Stomach (tissue), 9 donors: Measurements from ENCODE around the gene KLHL30. TPM values are rescaled to one million over a fixed set of nuclear protein-coding genes. Genes with fewer than 3 reads are reported as not detected.

Experiments used
- DNase-seq, 2 donors: peaks; one replicate each; pipeline versions ENCODE4 v3.0.0 to v3.0.0-alpha.2; 2013 to 2019
- H3K27ac ChIP-seq, 5 donors: fragments of 200-600 bp in 4 of 5; sonication (generic) in 4 of 5; one replicate each; pipeline ENCODE4 v1.5.1; 2013 to 2019; ENCODE audit warnings: mild to moderate bottlenecking in 1 of 5, moderate library complexity in 1 of 5
- H3K27me3 ChIP-seq, 3 donors: fragments of 200-600 bp; sonication (generic); one replicate each; pipeline ENCODE4 v1.5.1; 2017 to 2019; ENCODE audit warnings: mixed run types in 1 of 3
- H3K36me3 ChIP-seq, 4 donors: fragments of 200-600 bp; sonication (generic); 1 replicate in 3 of 4; 2 replicates in 1 of 4; pipeline ENCODE4 v1.5.1; 2016 to 2019
- H3K4me1 ChIP-seq, 4 donors: fragments of 200-600 bp; sonication (generic); one replicate each; pipeline ENCODE4 v1.5.1; 2016 to 2019
- H3K4me3 ChIP-seq, 4 donors: fragments of 200-600 bp; sonication (generic) in 3 of 4; one replicate each; pipeline ENCODE4 v1.5.1; 2016 to 2019; ENCODE audit warnings: mild to moderate bottlenecking in 1 of 4
- H3K9me3 ChIP-seq, 4 donors: fragments of 200-600 bp; sonication (generic); one replicate each; pipeline ENCODE4 v1.5.1; 2016 to 2019
- CTCF ChIP-seq, 7 experiments: fragments of 450-650 bp in 4 of 7; fragments of 200-600 bp in 3 of 7; sonication (generic) in 3 of 7; IDR thresholded peaks; one replicate each; pipeline ENCODE4 v1.5.1; 2016 to 2019; ENCODE audit warnings: antibody characterized with exemption in 7 of 7, control low read depth in 2 of 7, mild to moderate bottlenecking in 1 of 7
- EP300 ChIP-seq: sonication (generic); formaldehyde crosslinking; IDR thresholded peaks from one replicate; pipeline ENCODE4 v1.6.1; 2017; ENCODE audit warnings: antibody characterized with exemption
- POLR2A ChIP-seq, 4 donors: fragments of 450-650 bp; IDR thresholded peaks; one replicate each; pipeline ENCODE4 v1.6.1; 2016; ENCODE audit warnings: antibody characterized with exemption in 4 of 4, control low read depth in 2 of 4, mild to moderate bottlenecking in 1 of 4, moderate library complexity in 1 of 4
- POLR2AphosphoS5 ChIP-seq, 3 donors: sonication (generic); formaldehyde crosslinking; IDR thresholded peaks; one replicate each; pipeline ENCODE4 v1.6.1; 2016; ENCODE audit warnings: antibody characterized with exemption in 3 of 3
- WGBS, 5 donors: extraction: QIAGEN DNeasy Blood & Tissue Kit in 3 of 5; methylation state at CpG; one replicate each; pipeline versions ENCODE4 v1.1.5 to v1.1.7; 2013 to 2018; 5-methylcytosine and 5-hydroxymethylcytosine counted together
- intact Hi-C: fragments of 100-400 bp; cut with DNase I; formaldehyde crosslinking; loops from one replicate; pipeline ENCODE4 v1.15.1; 2023; ENCODE audit warnings: low total_unique reads
- polyA plus RNA-seq, 3 donors: library from polyadenylated mRNA; stranded (reverse); fragments of 200-250 nt; gene quantifications; one replicate each; pipeline ENCODE4 v1.2.3, GENCODE V29; 2013
- total RNA-seq, 5 donors: library from RNA; depleted of rRNA; stranded (reverse); fragments of >200 nt; gene quantifications; one replicate each; pipeline versions ENCODE4 v1.1.0 to v1.2.3, GENCODE V29; 2014 to 2016
- donor health status: healthy with polysubstance abuse.
- donor health status: Bipolar disorder and iron deficiency.
- donor health status: healthy.

The KLHL30 gene
- total and polyA plus RNA-seq, 8 donors, result 0.06 to 1.7 (median 0.37) TPM; not detected in 2

DNA sequence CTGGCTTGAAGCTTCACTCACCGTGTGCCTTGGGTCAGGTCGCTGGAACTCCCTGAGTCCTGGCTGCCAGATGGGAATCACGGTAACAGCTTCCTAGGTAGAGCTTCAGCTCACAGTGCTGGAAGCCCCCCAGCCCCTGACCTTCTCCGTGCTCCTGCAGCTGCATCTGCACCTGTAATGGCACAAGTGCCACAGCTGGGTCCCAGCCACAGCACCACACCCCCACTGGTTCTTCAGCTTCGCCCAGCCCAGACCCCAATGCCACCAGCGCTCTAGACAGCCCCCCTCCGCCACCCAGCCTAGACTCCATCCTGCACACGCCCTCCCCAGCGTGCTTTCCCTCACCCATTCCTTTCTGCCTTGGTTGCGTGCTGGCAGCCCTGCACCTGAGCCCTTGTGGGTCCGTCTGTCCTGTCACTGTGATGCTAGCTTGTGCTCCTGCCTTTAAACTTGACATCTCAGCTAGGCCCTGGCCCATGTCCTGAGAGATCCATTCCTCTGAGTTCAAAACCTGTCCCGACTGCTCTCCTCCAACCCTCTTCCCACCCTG, 45.9 kb upstream of the KLHL30 start:
- H3K9me3 ChIP-seq, result no peaks in the 10 kb centered on the region
- H3K36me3 ChIP-seq, result peaks cover 0 to 14% (median 6%) of the 10 kb centered on the region in 4 donors
- no peak for TF ChIP-seq EP300
- TF ChIP-seq POLR2AphosphoS5 (IDR thresholded peaks at IDR 0.05), result no peak
- TF ChIP-seq CTCF (IDR thresholded peaks at IDR 0.05), result no peak
- no peak for TF ChIP-seq POLR2A (IDR thresholded peaks at IDR 0.05)
- intact Hi-C loops, result no loop called here
- H3K27me3 ChIP-seq, result no peaks in the 10 kb centered on the region
- H3K4me3 ChIP-seq, result no peak overlapping the region
- 94 to 96% (median 95%) methylated on average over 12 of the region's 12 CpGs for WGBS, 5 donors
- H3K27ac ChIP-seq, result no peak overlapping the region
- DNase-seq, result peak in 1 of 2 donors; percentile 17
- H3K4me1 ChIP-seq, result no peaks in the 10 kb centered on the region

DNA sequence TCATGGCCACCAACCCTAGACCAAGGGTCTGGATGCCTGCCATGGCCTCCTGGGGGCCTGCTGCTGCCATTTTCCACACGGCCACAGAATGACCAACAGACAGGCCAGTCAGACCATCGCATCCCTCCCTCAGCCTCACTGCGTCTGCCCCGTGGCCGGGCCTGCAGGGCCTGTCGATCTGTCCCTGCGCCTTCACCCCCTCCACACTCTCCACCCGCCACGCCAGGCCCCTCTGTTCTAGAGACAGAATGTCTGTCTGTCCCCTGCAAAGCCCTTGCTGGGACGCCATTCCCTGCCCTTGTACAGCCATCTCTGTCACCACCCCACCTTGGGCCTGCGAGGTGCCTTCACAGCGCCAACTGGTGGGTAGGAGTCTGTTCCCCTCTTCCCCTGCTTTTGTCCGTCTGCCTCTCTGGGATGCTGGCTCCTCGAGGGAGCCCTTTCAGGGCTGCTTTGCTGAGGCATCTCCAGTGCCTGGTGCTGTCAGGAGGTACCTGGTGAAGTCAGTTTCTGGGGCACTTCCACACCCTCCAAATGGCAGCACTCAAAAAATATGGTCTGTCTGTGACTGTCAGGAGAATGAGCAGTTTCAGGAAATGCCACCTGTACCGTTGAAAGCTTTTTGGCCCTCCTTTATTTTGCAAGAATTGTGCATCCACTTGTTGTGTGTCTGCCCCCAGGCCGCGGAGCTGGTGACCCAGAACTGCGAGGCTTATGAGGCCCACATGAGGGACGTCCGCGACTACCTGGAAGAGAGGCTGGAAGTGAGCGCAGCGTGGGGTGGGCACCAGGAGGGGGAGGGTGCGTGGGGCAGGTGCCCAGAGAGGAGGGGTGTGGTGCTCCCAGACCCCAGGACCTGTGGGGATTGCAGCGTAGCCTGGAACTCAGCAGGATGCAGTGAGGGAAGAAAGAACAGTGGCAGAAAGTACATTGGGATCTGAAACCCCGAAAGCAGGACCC, 45.0 kb upstream of the KLHL30 start:
- DNase-seq, result peak in 1 of 2 donors; percentile 5
- Histone ChIP-seq H3K4me1 (peaks cover 0 to 4% (median 0%) of the 10 kb centered on the region in 4 donors), H3K4me3 (no peak overlapping the region), H3K9me3 (no peaks in the 10 kb centered on the region), H3K27me3 (no peaks in the 10 kb centered on the region), H3K36me3 (peaks cover 0 to 14% (median 6%) of the 10 kb centered on the region in 4 donors), H3K27ac (no peak overlapping the region)
- 88 to 91% (median 90%) methylated on average over 26 of the region's 26 CpGs for WGBS, 5 donors
- TF ChIP-seq CTCF (IDR thresholded peaks at IDR 0.05) (no peak), POLR2AphosphoS5 (IDR thresholded peaks at IDR 0.05) (no peak), POLR2A (IDR thresholded peaks at IDR 0.05) (no peak), EP300 (no peak)
- intact Hi-C loops, result no loop called here

GRCh38 chr2:238094438-238095022, 43.9 kb upstream of the KLHL30 start:
- Histone ChIP-seq H3K36me3 (peaks cover 0 to 14% (median 6%) of the 10 kb centered on the region in 4 donors), H3K27me3 (no peaks in the 10 kb centered on the region), H3K4me3 (no peak overlapping the region), H3K9me3 (no peaks in the 10 kb centered on the region), H3K4me1 (peaks cover 0 to 14% (median 2%) of the 10 kb centered on the region in 4 donors), H3K27ac (no peak overlapping the region)
- TF ChIP-seq CTCF (IDR thresholded peaks at IDR 0.05) (no peak), EP300 (no peak), POLR2AphosphoS5 (IDR thresholded peaks at IDR 0.05) (no peak), POLR2A (IDR thresholded peaks at IDR 0.05) (no peak)
- intact Hi-C loops, result no loop called here
- no peak for DNase-seq
- WGBS, 5 donors, result 89 to 93% (median 93%) methylated on average over 17 of the region's 17 CpGs

DNA sequence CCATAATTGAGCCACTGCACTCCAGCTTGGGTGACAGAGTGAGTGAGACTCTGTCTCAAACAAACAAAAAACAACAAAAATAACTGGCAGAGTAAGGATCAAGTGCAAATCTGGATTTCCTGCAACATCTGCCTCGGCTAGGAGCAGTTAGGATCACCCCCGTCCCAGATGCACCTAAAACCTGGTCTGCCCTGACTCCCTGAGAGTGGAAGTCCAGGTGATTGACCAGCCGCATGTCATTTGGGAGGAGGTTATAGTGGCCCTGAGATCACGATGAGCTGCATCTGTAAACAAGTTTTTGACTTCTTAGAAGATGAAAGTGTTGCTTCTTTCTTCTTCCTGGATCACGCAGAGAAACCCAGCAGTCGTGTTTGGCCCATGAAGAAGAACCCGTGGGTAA, 43.3 kb upstream of the KLHL30 start:
- no peak overlapping the region for H3K27ac ChIP-seq
- no peaks in the 10 kb centered on the region for H3K9me3 ChIP-seq
- no peak for DNase-seq
- peaks cover 0 to 14% (median 6%) of the 10 kb centered on the region in 4 donors for H3K36me3 ChIP-seq
- 85 to 94% (median 88%) methylated on average over 7 of the region's 7 CpGs for WGBS, 5 donors
- no peaks in the 10 kb centered on the region for H3K27me3 ChIP-seq
- TF ChIP-seq POLR2AphosphoS5 (IDR thresholded peaks at IDR 0.05), result no peak
- TF ChIP-seq CTCF (IDR thresholded peaks at IDR 0.05), result no peak
- H3K4me3 ChIP-seq, result no peak overlapping the region
- peaks cover 0 to 19% (median 2%) of the 10 kb centered on the region in 4 donors for H3K4me1 ChIP-seq
- intact Hi-C loops, result no loop called here
